Measurements from ENCODE around the gene GLDN. TPM values are rescaled to one million over a fixed set of nuclear protein-coding genes. Genes with fewer than 3 reads are reported as not detected.

Gene GLDN
- total and polyA plus RNA-seq, 2 donors from 2014 or later: 0.71 to 4.0 TPM

GRCh38 chr15:51319539-51319938, 21.9 kb upstream of the GLDN start:
- DNase-seq: no peak
- Histone ChIP-seq H3K36me3 (ENCODE audit: control insufficient read depth in 2 of 3, insufficient read depth in 3 of 3, low read length in 3 of 3) (no peaks in the 10 kb centered on the region), H3K4me3 (ENCODE audit: low read length in 3 of 3) (no peak overlapping the region), H3K4me1 (ENCODE audit: control insufficient read depth in 2 of 3, insufficient read depth in 2 of 3, low read depth in 1 of 3, low read length in 3 of 3) (no peaks in the 10 kb centered on the region), H3K9ac (ENCODE audit: low read length in 3 of 3) (no peak overlapping the region), H3K27ac (ENCODE audit: low read depth in 2 of 2, low read length in 2 of 2) (no peak overlapping the region), H3K27me3 (ENCODE audit: control insufficient read depth, insufficient read depth, low read length) (no peaks in the 10 kb centered on the region), H3K9me3 (ENCODE audit: control insufficient read depth in 2 of 3, insufficient read depth in 1 of 3, low read length in 3 of 3) (no peaks in the 10 kb centered on the region)
- FAIRE-seq: no peak
- TF ChIP-seq, protein P1, sequence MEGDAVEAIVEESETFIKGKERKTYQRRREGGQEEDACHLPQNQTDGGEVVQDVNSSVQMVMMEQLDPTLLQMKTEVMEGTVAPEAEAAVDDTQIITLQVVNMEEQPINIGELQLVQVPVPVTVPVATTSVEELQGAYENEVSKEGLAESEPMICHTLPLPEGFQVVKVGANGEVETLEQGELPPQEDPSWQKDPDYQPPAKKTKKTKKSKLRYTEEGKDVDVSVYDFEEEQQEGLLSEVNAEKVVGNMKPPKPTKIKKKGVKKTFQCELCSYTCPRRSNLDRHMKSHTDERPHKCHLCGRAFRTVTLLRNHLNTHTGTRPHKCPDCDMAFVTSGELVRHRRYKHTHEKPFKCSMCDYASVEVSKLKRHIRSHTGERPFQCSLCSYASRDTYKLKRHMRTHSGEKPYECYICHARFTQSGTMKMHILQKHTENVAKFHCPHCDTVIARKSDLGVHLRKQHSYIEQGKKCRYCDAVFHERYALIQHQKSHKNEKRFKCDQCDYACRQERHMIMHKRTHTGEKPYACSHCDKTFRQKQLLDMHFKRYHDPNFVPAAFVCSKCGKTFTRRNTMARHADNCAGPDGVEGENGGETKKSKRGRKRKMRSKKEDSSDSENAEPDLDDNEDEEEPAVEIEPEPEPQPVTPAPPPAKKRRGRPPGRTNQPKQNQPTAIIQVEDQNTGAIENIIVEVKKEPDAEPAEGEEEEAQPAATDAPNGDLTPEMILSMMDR (IDR thresholded peaks at IDR 0.05; ENCODE audit: borderline replicate concordance, extremely low read depth, insufficient read depth): no peak
- intact Hi-C loops (cut with DNase I): no loop called here

GRCh38 chr15:51320843-51321242, 20.6 kb upstream of the GLDN start:
- no peaks in the 10 kb centered on the region for H3K4me1 ChIP-seq (ENCODE audit: control insufficient read depth in 2 of 3, insufficient read depth in 2 of 3, low read depth in 1 of 3, low read length in 3 of 3)
- H3K27ac ChIP-seq (ENCODE audit: low read depth in 2 of 2, low read length in 2 of 2): no peak overlapping the region
- H3K4me3 ChIP-seq (ENCODE audit: low read length in 3 of 3): no peak overlapping the region
- TF ChIP-seq, protein P1 (IDR thresholded peaks at IDR 0.05; ENCODE audit: borderline replicate concordance, extremely low read depth, insufficient read depth): no peak
- H3K9me3 ChIP-seq (ENCODE audit: control insufficient read depth in 2 of 3, insufficient read depth in 1 of 3, low read length in 3 of 3): no peaks in the 10 kb centered on the region
- no peak for FAIRE-seq
- no peak for DNase-seq
- no peaks in the 10 kb centered on the region for H3K36me3 ChIP-seq (ENCODE audit: control insufficient read depth in 2 of 3, insufficient read depth in 3 of 3, low read length in 3 of 3)
- intact Hi-C loops (cut with DNase I): no loop called here
- no peak overlapping the region for H3K9ac ChIP-seq (ENCODE audit: low read length in 3 of 3)
- no peaks in the 10 kb centered on the region for H3K27me3 ChIP-seq (ENCODE audit: control insufficient read depth, insufficient read depth, low read length)

- Histone ChIP-seq H3K4me3 (ENCODE audit: low read length in 3 of 3) (no peak overlapping the region), H3K27ac (ENCODE audit: low read depth in 2 of 2, low read length in 2 of 2) (no peak overlapping the region), H3K36me3 (ENCODE audit: control insufficient read depth in 2 of 3, insufficient read depth in 3 of 3, low read length in 3 of 3) (no peaks in the 10 kb centered on the region), H3K9ac (ENCODE audit: low read length in 3 of 3) (no peak overlapping the region), H3K27me3 (ENCODE audit: control insufficient read depth, insufficient read depth, low read length) (no peaks in the 10 kb centered on the region), H3K4me1 (ENCODE audit: control insufficient read depth in 2 of 3, insufficient read depth in 2 of 3, low read depth in 1 of 3, low read length in 3 of 3) (no peaks in the 10 kb centered on the region), H3K9me3 (ENCODE audit: control insufficient read depth in 2 of 3, insufficient read depth in 1 of 3, low read length in 3 of 3) (no peaks in the 10 kb centered on the region)
- DNase-seq: no peak
- intact Hi-C loops (cut with DNase I): no loop called here
- TF ChIP-seq, protein P1 (IDR thresholded peaks at IDR 0.05; ENCODE audit: borderline replicate concordance, extremely low read depth, insufficient read depth): no peak
- no peak for FAIRE-seq
Measured at GRCh38 chr15:51321316-51321715, 20.1 kb upstream of the GLDN start.

DNA sequence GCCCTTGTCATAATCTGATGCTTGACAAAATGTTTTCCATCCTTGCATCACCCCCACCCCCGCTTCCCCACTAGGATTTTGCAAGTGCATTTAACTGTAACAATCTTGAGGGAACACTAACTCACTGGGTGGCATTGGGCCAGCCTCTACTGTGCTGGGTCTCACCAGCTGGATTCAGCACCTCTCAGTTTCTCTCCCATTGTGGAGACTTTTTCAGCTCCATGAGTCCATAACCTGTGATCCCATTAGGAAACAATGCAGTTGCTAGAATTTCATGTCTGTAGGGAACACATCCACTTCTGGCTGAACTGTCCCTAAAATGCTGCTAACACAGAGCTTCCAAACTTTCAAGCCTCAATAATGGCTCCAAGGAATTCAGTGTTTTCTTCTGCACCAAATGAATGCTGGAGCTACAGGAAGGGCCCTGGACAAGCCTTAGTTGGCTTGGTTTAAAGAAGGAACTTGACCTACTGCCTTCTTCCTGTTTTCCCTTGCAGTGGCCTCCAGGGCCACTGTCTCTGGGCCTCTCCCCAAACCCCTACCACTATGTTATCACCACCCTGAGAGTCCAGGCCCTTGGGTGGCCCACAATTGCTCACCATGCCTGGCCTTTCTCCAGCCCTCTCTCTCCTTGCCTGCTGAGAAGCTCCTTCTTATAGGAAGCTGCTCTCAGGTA, 18.7 kb upstream of the GLDN start:
- H3K4me3 ChIP-seq (ENCODE audit: low read length in 3 of 3): no peak overlapping the region
- no peaks in the 10 kb centered on the region for H3K36me3 ChIP-seq (ENCODE audit: control insufficient read depth in 2 of 3, insufficient read depth in 3 of 3, low read length in 3 of 3)
- TF ChIP-seq, protein P1 (IDR thresholded peaks at IDR 0.05; ENCODE audit: borderline replicate concordance, extremely low read depth, insufficient read depth): no peak
- no peaks in the 10 kb centered on the region for H3K27me3 ChIP-seq (ENCODE audit: control insufficient read depth, insufficient read depth, low read length)
- DNase-seq (no peak), FAIRE-seq (no peak)
- H3K27ac ChIP-seq (ENCODE audit: low read depth in 2 of 2, low read length in 2 of 2): no peak overlapping the region
- H3K9me3 ChIP-seq (ENCODE audit: control insufficient read depth in 2 of 3, insufficient read depth in 1 of 3, low read length in 3 of 3): no peaks in the 10 kb centered on the region
- H3K9ac ChIP-seq (ENCODE audit: low read length in 3 of 3): no peak overlapping the region
- no peaks in the 10 kb centered on the region for H3K4me1 ChIP-seq (ENCODE audit: control insufficient read depth in 2 of 3, insufficient read depth in 2 of 3, low read depth in 1 of 3, low read length in 3 of 3)
- intact Hi-C loops (cut with DNase I): no loop called here

All from kidney (tissue), 14 donors.